NCI-H146 (cell line): ENCODE data around the gene C16orf54.
"Not testable (repeated sequence)": the region's sequence is repeated elsewhere in the genome, so short reads cannot be mapped to it uniquely, and the experiment has no call there.

Source experiments
- DNase-seq: peaks from one replicate; lab custom pipeline; 2025; lab: John Stamatoyannopoulos, UW

C16orf54 gene

GRCh38 chr16:29745853-29746345 lies at the start of gene C16orf54:
Gene C16orf54 (minus strand): TSS chr16:29745990. CDS start chr16:29744951, 1,039 bp downstream.
- no peak for DNase-seq

GRCh38 chr16:29794231-29794710 lies 48.5 kb upstream of the C16orf54 start:
- DNase-seq = no peak

- DNase-seq = not testable (repeated sequence)
Observed at GRCh38 chr16:29793153-29793552, 47.4 kb upstream of the C16orf54 start.

- no peak for DNase-seq
Observed at GRCh38 chr16:29791845-29792807, 46.3 kb upstream of the C16orf54 start.

- peak; percentile 49 for DNase-seq
Observed at GRCh38 chr16:29790949-29791844, 45.4 kb upstream of the C16orf54 start.

GRCh38 chr16:29790183-29790948 lies 44.6 kb upstream of the C16orf54 start, which contains the start of gene KIF22:
Gene KIF22 (plus strand): TSS chr16:29790751. CDS start chr16:29790760, 9 bp downstream.
- peak; percentile 100 for DNase-seq

- peak; percentile 63 for DNase-seq
Observed at GRCh38 chr16:29789775-29790182, 44.0 kb upstream of the C16orf54 start.

- not testable (repeated sequence) for DNase-seq
Observed at GRCh38 chr16:29787155-29787554, 41.4 kb upstream of the C16orf54 start.

- no peak for DNase-seq
Observed at GRCh38 chr16:29784901-29785500, 39.2 kb upstream of the C16orf54 start.

GRCh38 chr16:29784157-29784556 lies 38.4 kb upstream of the C16orf54 start:
- no peak for DNase-seq

- DNase-seq = not testable (repeated sequence)
Observed at GRCh38 chr16:29783094-29783953, 37.5 kb upstream of the C16orf54 start.

- DNase-seq = no peak
Observed at GRCh38 chr16:29779474-29779873, 33.7 kb upstream of the C16orf54 start.

- DNase-seq = peak; percentile 21
Observed at GRCh38 chr16:29777576-29778350, 32.0 kb upstream of the C16orf54 start, which contains the start of gene ZG16. Gene ZG16 (plus strand): TSS chr16:29778256. CDS start chr16:29779267, 1,011 bp downstream.

- no peak for DNase-seq
Observed at GRCh38 chr16:29775742-29776408, 30.1 kb upstream of the C16orf54 start.

GRCh38 chr16:29774730-29775129 lies 28.9 kb upstream of the C16orf54 start:
- DNase-seq = no peak

- DNase-seq = not testable (repeated sequence)
Observed at GRCh38 chr16:29772330-29772729, 26.5 kb upstream of the C16orf54 start.

GRCh38 chr16:29770250-29770929 lies 24.6 kb upstream of the C16orf54 start:
- peak; percentile 59 for DNase-seq

GRCh38 chr16:29769507-29769906 lies 23.7 kb upstream of the C16orf54 start:
- no peak for DNase-seq
